Activated naive CD8-positive, alpha-beta T cell (primary cell): Measurements from ENCODE around the gene FBXO7.

ENCODE experiments used
- H3K27ac Mint-ChIP-seq: one replicate; pipeline ENCODE4 v1.8.0; 2021; ENCODE audit warnings: mixed read lengths
- H3K27me3 Mint-ChIP-seq: one replicate; pipeline ENCODE4 v1.8.0; 2021; ENCODE audit warnings: mixed read lengths
- H3K36me3 Mint-ChIP-seq: one replicate; pipeline ENCODE4 v1.8.0; 2021; ENCODE audit warnings: mixed read lengths
- H3K4me1 Mint-ChIP-seq: one replicate; pipeline ENCODE4 v1.8.0; 2021; ENCODE audit warnings: low read depth, mixed read lengths
- H3K4me3 Mint-ChIP-seq: one replicate; pipeline ENCODE4 v1.8.0; 2021; ENCODE audit warnings: mild to moderate bottlenecking, mixed read lengths
- H3K9me3 Mint-ChIP-seq: one replicate; pipeline ENCODE4 v1.8.0; 2021; ENCODE audit warnings: low read depth, mixed read lengths

The FBXO7 gene

GRCh38 chr22:32511776-32512175 lies 37.2 kb downstream of the FBXO7 start:
- Mint-ChIP-seq H3K27ac (no peak overlapping the region), H3K36me3 (peaks cover 9% of the 10 kb centered on the region), H3K27me3 (no peaks in the 10 kb centered on the region), H3K9me3 (no peaks in the 10 kb centered on the region), H3K4me3 (no peak overlapping the region), H3K4me1 (no peaks in the 10 kb centered on the region)

GRCh38 chr22:32512267-32512982 lies 37.8 kb downstream of the FBXO7 start:
- Mint-ChIP-seq H3K4me1 (no peaks in the 10 kb centered on the region), H3K9me3 (no peaks in the 10 kb centered on the region), H3K36me3 (peaks cover 9% of the 10 kb centered on the region), H3K27me3 (no peaks in the 10 kb centered on the region), H3K27ac (no peak overlapping the region), H3K4me3 (no peak overlapping the region)

- H3K27ac Mint-ChIP-seq, result no peak overlapping the region
- H3K27me3 Mint-ChIP-seq, result no peaks in the 10 kb centered on the region
- peaks cover 3% of the 10 kb centered on the region for H3K36me3 Mint-ChIP-seq
- H3K4me1 Mint-ChIP-seq, result no peaks in the 10 kb centered on the region
- no peak overlapping the region for H3K4me3 Mint-ChIP-seq
- peaks cover 8% of the 10 kb centered on the region for H3K9me3 Mint-ChIP-seq
Observed at GRCh38 chr22:32515084-32515483, 40.5 kb downstream of the FBXO7 start.

- H3K4me1 Mint-ChIP-seq, result no peaks in the 10 kb centered on the region
- no peak overlapping the region for H3K27ac Mint-ChIP-seq
Observed at GRCh38 chr22:32517488-32517887, 42.9 kb downstream of the FBXO7 start.

GRCh38 chr22:32517921-32518320 lies 43.3 kb downstream of the FBXO7 start:
- Mint-ChIP-seq H3K4me1 (no peaks in the 10 kb centered on the region), H3K36me3 (peaks cover 3% of the 10 kb centered on the region), H3K27me3 (no peaks in the 10 kb centered on the region), H3K27ac (no peak overlapping the region), H3K9me3 (peaks cover 8% of the 10 kb centered on the region), H3K4me3 (no peak overlapping the region)

More at GRCh38 chr22:32517488-32517887, 42.9 kb downstream of the FBXO7 start:
- H3K27me3 Mint-ChIP-seq, result no peaks in the 10 kb centered on the region
- H3K9me3 Mint-ChIP-seq, result peaks cover 8% of the 10 kb centered on the region
- H3K36me3 Mint-ChIP-seq, result peaks cover 3% of the 10 kb centered on the region
- no peak overlapping the region for H3K4me3 Mint-ChIP-seq

GRCh38 chr22:32518381-32518780 lies 43.8 kb downstream of the FBXO7 start:
- Mint-ChIP-seq H3K9me3 (peaks cover 8% of the 10 kb centered on the region), H3K36me3 (peaks cover 3% of the 10 kb centered on the region), H3K27ac (no peak overlapping the region), H3K27me3 (no peaks in the 10 kb centered on the region), H3K4me1 (no peaks in the 10 kb centered on the region), H3K4me3 (no peak overlapping the region)

- Mint-ChIP-seq H3K9me3 (peaks cover 8% of the 10 kb centered on the region), H3K27me3 (no peaks in the 10 kb centered on the region), H3K4me1 (no peaks in the 10 kb centered on the region), H3K36me3 (peaks cover 3% of the 10 kb centered on the region), H3K27ac (no peak overlapping the region), H3K4me3 (no peak overlapping the region)
Observed at GRCh38 chr22:32518848-32519247, 44.2 kb downstream of the FBXO7 start.

GRCh38 chr22:32520612-32521011 lies 46.0 kb downstream of the FBXO7 start:
- Mint-ChIP-seq H3K27me3 (no peaks in the 10 kb centered on the region), H3K36me3 (no peaks in the 10 kb centered on the region), H3K9me3 (peaks cover 8% of the 10 kb centered on the region), H3K4me3 (no peak overlapping the region), H3K4me1 (no peaks in the 10 kb centered on the region), H3K27ac (no peak overlapping the region)

- no peak overlapping the region for H3K4me3 Mint-ChIP-seq
- H3K9me3 Mint-ChIP-seq, result peaks cover 8% of the 10 kb centered on the region
- H3K27me3 Mint-ChIP-seq, result no peaks in the 10 kb centered on the region
- no peaks in the 10 kb centered on the region for H3K36me3 Mint-ChIP-seq
- H3K4me1 Mint-ChIP-seq, result no peaks in the 10 kb centered on the region
- no peak overlapping the region for H3K27ac Mint-ChIP-seq
Observed at GRCh38 chr22:32522237-32522636, 47.6 kb downstream of the FBXO7 start.

- no peaks in the 10 kb centered on the region for H3K36me3 Mint-ChIP-seq
- H3K9me3 Mint-ChIP-seq, result no peaks in the 10 kb centered on the region
- peaks cover 4% of the 10 kb centered on the region for H3K27me3 Mint-ChIP-seq
- H3K27ac Mint-ChIP-seq, result no peak overlapping the region
- no peak overlapping the region for H3K4me3 Mint-ChIP-seq
- no peaks in the 10 kb centered on the region for H3K4me1 Mint-ChIP-seq
Observed at GRCh38 chr22:32527756-32528155, 53.1 kb downstream of the FBXO7 start.

- H3K9me3 Mint-ChIP-seq, result no peaks in the 10 kb centered on the region
- H3K36me3 Mint-ChIP-seq, result no peaks in the 10 kb centered on the region
- H3K4me3 Mint-ChIP-seq, result no peak overlapping the region
- peaks cover 4% of the 10 kb centered on the region for H3K27me3 Mint-ChIP-seq
- H3K4me1 Mint-ChIP-seq, result no peaks in the 10 kb centered on the region
- no peak overlapping the region for H3K27ac Mint-ChIP-seq
Observed at GRCh38 chr22:32528316-32528715, 53.7 kb downstream of the FBXO7 start.

- Mint-ChIP-seq H3K4me1 (no peaks in the 10 kb centered on the region), H3K36me3 (no peaks in the 10 kb centered on the region), H3K27me3 (peaks cover 4% of the 10 kb centered on the region), H3K4me3 (no peak overlapping the region), H3K9me3 (no peaks in the 10 kb centered on the region), H3K27ac (no peak overlapping the region)
Observed at GRCh38 chr22:32528984-32529982, 54.7 kb downstream of the FBXO7 start.

GRCh38 chr22:32531228-32531627 lies 56.6 kb downstream of the FBXO7 start:
- Mint-ChIP-seq H3K4me1 (no peaks in the 10 kb centered on the region), H3K9me3 (no peaks in the 10 kb centered on the region), H3K36me3 (no peaks in the 10 kb centered on the region), H3K27ac (no peak overlapping the region), H3K4me3 (no peak overlapping the region), H3K27me3 (peaks cover 4% of the 10 kb centered on the region)

GRCh38 chr22:32531931-32532819 lies 57.6 kb downstream of the FBXO7 start:
- H3K27ac Mint-ChIP-seq, result no peak overlapping the region
- H3K4me3 Mint-ChIP-seq, result no peak overlapping the region

GRCh38 chr22:32532820-32533128 lies 58.2 kb downstream of the FBXO7 start:
- H3K9me3 Mint-ChIP-seq, result no peaks in the 10 kb centered on the region
- H3K4me1 Mint-ChIP-seq, result no peaks in the 10 kb centered on the region
- no peak overlapping the region for H3K27ac Mint-ChIP-seq
- H3K36me3 Mint-ChIP-seq, result no peaks in the 10 kb centered on the region
- no peak overlapping the region for H3K4me3 Mint-ChIP-seq
- peaks cover 4% of the 10 kb centered on the region for H3K27me3 Mint-ChIP-seq

More at GRCh38 chr22:32531931-32532819, 57.6 kb downstream of the FBXO7 start:
- H3K27me3 Mint-ChIP-seq, result peaks cover 4% of the 10 kb centered on the region
- H3K9me3 Mint-ChIP-seq, result no peaks in the 10 kb centered on the region
- no peaks in the 10 kb centered on the region for H3K36me3 Mint-ChIP-seq
- no peaks in the 10 kb centered on the region for H3K4me1 Mint-ChIP-seq
